Vagina (tissue), 2 donors: Measurements from ENCODE around the gene RAB3B. TPM values are rescaled to one million over a fixed set of nuclear protein-coding genes. Genes with fewer than 3 reads are reported as not detected.

Experiments
- DNase-seq, 2 donors: peaks; one replicate each; pipeline ENCODE4 v3.0.0-alpha.2; 2017; ENCODE audit errors: extremely low spot score in 2 of 2
- H3K27ac ChIP-seq: fragments of 200-600 bp; sonication (generic); one replicate; pipeline ENCODE4 v1.5.1; 2019
- H3K27me3 ChIP-seq: fragments of 200-600 bp; sonication (generic); one replicate; pipeline ENCODE4 v1.5.1; 2019
- H3K36me3 ChIP-seq, 2 donors: fragments of 200-600 bp; sonication (generic); one replicate each; pipeline ENCODE4 v1.5.1; 2017 to 2019
- H3K4me1 ChIP-seq: fragments of 200-600 bp; sonication (generic); one replicate; pipeline ENCODE4 v1.5.1; 2019
- H3K4me3 ChIP-seq, 2 donors: fragments of 200-600 bp; sonication (generic); 1 replicate in 1 of 2; 2 replicates in 1 of 2; pipeline ENCODE4 v1.5.1; 2016 to 2019
- H3K9me3 ChIP-seq: fragments of 200-600 bp; sonication (generic); one replicate; pipeline ENCODE4 v1.5.1; 2019
- POLR2A ChIP-seq, 2 donors: fragments of 450-650 bp; IDR thresholded peaks; one replicate each; pipeline ENCODE4 v1.6.1; 2017; ENCODE audit warnings: antibody characterized with exemption in 2 of 2, mild to moderate bottlenecking in 2 of 2, moderate library complexity in 2 of 2
- POLR2AphosphoS5 ChIP-seq, 2 donors: sonication (generic); formaldehyde crosslinking; IDR thresholded peaks; one replicate each; pipeline ENCODE4 v1.9.0; 2017; ENCODE audit warnings: antibody characterized with exemption in 2 of 2, mild to moderate bottlenecking in 2 of 2, low read depth in 1 of 2; ENCODE audit not compliant: insufficient read depth in 1 of 2
- intact Hi-C: fragments of 100-400 bp; cut with DNase I; formaldehyde crosslinking; loops from one replicate; pipeline ENCODE4 v1.15.1; 2023
- small RNA-seq: library from RNA; depleted of rRNA; stranded (forward); fragments of <200 nt; gene quantifications from one replicate; pipeline ENCODE3, GENCODE V24; 2016
- total RNA-seq: library from RNA; depleted of rRNA; stranded (reverse); fragments of >200 nt; gene quantifications from one replicate; pipeline ENCODE4 v1.2.3, GENCODE V29; 2016
- TF ChIP-seq, protein P1 (sequence below), 3 experiments: fragments of 450-650 bp in 2 of 3; fragments of 200-600 bp in 1 of 3; sonication (generic) in 1 of 3; IDR thresholded peaks; one replicate each; pipeline ENCODE4 v1.5.1; 2017 to 2019; ENCODE audit warnings: antibody characterized with exemption in 3 of 3, mild to moderate bottlenecking in 2 of 3, moderate library complexity in 2 of 3

RAB3B gene
- total RNA-seq, 1 donor from 2014 or later = 2.0 TPM

DNA sequence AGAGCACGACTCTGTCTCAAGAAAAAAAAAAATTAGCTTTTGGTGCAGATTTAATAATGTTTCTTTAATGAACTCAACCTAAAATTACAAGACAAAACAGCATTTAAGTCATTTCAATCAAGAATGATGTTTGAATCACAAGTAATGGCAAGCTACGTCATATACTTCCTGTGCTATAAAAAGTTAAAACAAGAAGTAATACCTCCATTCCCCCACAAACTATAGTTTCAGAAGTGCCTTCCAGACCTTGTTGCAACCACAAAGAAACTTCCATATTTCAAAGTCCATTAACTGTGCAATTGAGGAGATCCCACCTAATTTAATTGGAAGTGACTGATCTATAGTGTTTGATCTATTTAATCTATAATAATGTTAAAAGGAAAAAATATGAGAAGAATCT is 127.1 kb downstream of the RAB3B start:
- no peaks in the 10 kb centered on the region for H3K4me1 ChIP-seq
- H3K27ac ChIP-seq = no peak overlapping the region
- H3K4me3 ChIP-seq = no peak overlapping the region
- intact Hi-C loops = no loop called here
- H3K36me3 ChIP-seq = no peaks in the 10 kb centered on the region
- TF ChIP-seq, protein P1, sequence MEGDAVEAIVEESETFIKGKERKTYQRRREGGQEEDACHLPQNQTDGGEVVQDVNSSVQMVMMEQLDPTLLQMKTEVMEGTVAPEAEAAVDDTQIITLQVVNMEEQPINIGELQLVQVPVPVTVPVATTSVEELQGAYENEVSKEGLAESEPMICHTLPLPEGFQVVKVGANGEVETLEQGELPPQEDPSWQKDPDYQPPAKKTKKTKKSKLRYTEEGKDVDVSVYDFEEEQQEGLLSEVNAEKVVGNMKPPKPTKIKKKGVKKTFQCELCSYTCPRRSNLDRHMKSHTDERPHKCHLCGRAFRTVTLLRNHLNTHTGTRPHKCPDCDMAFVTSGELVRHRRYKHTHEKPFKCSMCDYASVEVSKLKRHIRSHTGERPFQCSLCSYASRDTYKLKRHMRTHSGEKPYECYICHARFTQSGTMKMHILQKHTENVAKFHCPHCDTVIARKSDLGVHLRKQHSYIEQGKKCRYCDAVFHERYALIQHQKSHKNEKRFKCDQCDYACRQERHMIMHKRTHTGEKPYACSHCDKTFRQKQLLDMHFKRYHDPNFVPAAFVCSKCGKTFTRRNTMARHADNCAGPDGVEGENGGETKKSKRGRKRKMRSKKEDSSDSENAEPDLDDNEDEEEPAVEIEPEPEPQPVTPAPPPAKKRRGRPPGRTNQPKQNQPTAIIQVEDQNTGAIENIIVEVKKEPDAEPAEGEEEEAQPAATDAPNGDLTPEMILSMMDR (IDR thresholded peaks at IDR 0.05) = no peak
- TF ChIP-seq POLR2A (IDR thresholded peaks at IDR 0.05) = no peak
- TF ChIP-seq POLR2AphosphoS5 (IDR thresholded peaks at IDR 0.05; ENCODE audit: insufficient read depth in 1 of 2, low read depth in 1 of 2) = no peak
- H3K9me3 ChIP-seq = no peaks in the 10 kb centered on the region
- no peak for DNase-seq
- H3K27me3 ChIP-seq = no peaks in the 10 kb centered on the region

DNA sequence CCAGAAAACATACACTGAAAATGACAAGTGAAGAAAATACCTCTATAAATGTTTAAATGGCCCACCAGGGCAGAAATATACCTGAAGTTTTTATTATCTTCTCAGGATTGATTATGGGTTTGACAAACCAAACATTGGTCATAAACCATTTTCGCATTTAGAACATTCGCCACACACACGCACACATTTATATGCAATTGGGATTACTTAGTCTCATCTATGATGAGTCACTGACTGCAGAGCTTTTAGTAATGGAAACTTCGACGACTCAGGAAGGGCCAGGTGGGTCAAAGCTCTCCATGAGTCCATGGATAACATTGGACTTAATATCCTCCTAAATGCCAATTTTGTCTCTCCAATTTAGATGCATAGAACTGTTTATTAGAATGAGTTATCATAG is 128.8 kb downstream of the RAB3B start:
- Histone ChIP-seq H3K27me3 (no peaks in the 10 kb centered on the region), H3K27ac (no peak overlapping the region), H3K4me1 (peaks cover 13% of the 10 kb centered on the region), H3K36me3 (no peaks in the 10 kb centered on the region), H3K9me3 (no peaks in the 10 kb centered on the region), H3K4me3 (no peak overlapping the region)
- no peak for TF ChIP-seq POLR2A (IDR thresholded peaks at IDR 0.05)
- TF ChIP-seq, protein P1 (IDR thresholded peaks at IDR 0.05) = no peak
- TF ChIP-seq POLR2AphosphoS5 (IDR thresholded peaks at IDR 0.05; ENCODE audit: insufficient read depth in 1 of 2, low read depth in 1 of 2) = no peak
- intact Hi-C loops = no loop called here
- no peak for DNase-seq

DNA sequence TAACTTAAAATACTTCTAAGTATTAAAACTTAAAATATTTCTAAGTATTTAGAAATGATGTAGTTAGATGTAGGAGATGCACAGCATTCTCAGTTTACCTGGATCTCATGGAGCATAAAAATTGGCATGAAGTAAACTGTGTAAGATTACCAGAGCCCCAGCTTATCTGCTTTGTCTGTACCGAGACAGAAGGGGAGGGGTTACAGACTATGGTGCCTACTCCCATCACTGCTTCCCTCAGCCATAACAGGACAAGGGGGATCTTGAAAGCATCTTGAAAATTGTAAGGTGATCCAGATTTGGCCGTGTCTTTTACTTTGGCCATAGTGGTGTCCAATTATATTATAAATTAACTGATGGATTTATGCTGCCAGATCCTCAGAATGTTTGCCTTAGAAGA is 130.8 kb downstream of the RAB3B start:
- no peak overlapping the region for H3K4me3 ChIP-seq
- no peaks in the 10 kb centered on the region for H3K27me3 ChIP-seq
- no peak overlapping the region for H3K27ac ChIP-seq
- intact Hi-C loops = no loop called here
- H3K4me1 ChIP-seq = peaks cover 18% of the 10 kb centered on the region
- H3K36me3 ChIP-seq = no peaks in the 10 kb centered on the region
- no peaks in the 10 kb centered on the region for H3K9me3 ChIP-seq
- no peak for DNase-seq
- TF ChIP-seq POLR2AphosphoS5 (IDR thresholded peaks at IDR 0.05; ENCODE audit: insufficient read depth in 1 of 2, low read depth in 1 of 2) (no peak), POLR2A (IDR thresholded peaks at IDR 0.05) (no peak)
- TF ChIP-seq, protein P1 (IDR thresholded peaks at IDR 0.05) = no peak

DNA sequence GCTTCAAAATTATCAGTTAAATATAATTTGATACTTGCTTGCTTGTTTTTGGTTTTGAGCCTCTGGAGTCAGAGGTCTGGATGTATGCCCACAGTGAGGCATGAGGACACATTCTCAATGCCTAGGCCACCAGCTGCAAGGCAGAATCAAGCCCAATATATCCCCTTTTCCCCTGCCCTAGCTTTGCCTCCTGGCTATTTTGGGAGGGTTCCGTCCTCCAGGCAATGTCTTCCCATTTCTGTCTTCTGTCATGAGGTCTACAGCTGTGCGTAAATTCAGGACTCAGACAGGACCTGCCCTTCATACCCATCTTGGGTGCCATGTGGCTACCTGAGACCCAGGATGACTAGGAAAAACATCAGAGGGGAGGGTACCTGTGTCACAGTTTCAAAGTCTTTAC is 131.2 kb downstream of the RAB3B start:
- TF ChIP-seq, protein P1 (IDR thresholded peaks at IDR 0.05) = no peak
- TF ChIP-seq POLR2A (IDR thresholded peaks at IDR 0.05) = no peak
- no peak for TF ChIP-seq POLR2AphosphoS5 (IDR thresholded peaks at IDR 0.05; ENCODE audit: insufficient read depth in 1 of 2, low read depth in 1 of 2)
- Histone ChIP-seq H3K4me1 (peaks cover 18% of the 10 kb centered on the region), H3K9me3 (no peaks in the 10 kb centered on the region), H3K27ac (no peak overlapping the region), H3K4me3 (no peak overlapping the region), H3K36me3 (no peaks in the 10 kb centered on the region), H3K27me3 (no peaks in the 10 kb centered on the region)
- no peak for DNase-seq
- intact Hi-C loops = no loop called here

DNA sequence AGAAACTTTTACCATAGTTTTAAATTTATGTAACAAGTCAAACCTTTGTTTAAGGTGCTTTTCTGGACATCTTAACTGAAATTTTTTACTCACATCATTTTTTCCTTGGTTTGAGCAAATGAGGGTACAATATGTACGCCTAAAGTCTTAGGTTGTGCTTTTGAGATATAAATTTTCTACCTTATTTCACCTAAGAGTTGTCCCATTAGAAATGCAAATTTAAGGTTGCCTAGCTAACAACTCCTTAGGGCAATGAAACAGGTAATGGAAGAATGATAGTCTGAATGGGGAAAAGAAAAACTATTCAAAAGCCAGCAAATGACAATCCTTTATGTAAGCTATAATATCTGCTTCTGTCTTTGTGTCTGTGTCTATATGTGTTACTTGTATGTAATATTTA is 131.6 kb downstream of the RAB3B start:
- DNase-seq = no peak
- no peak overlapping the region for H3K27ac ChIP-seq
- H3K4me3 ChIP-seq = no peak overlapping the region
- no peaks in the 10 kb centered on the region for H3K36me3 ChIP-seq
- H3K27me3 ChIP-seq = no peaks in the 10 kb centered on the region
- TF ChIP-seq, protein P1 (IDR thresholded peaks at IDR 0.05) = no peak
- TF ChIP-seq POLR2AphosphoS5 (IDR thresholded peaks at IDR 0.05; ENCODE audit: insufficient read depth in 1 of 2, low read depth in 1 of 2) = no peak
- no peak for TF ChIP-seq POLR2A (IDR thresholded peaks at IDR 0.05)
- H3K9me3 ChIP-seq = no peaks in the 10 kb centered on the region
- peaks cover 18% of the 10 kb centered on the region for H3K4me1 ChIP-seq
- intact Hi-C loops = no loop called here

Small RNA genes lying within 50 kb of the gene (small RNA-seq; reads per million reads assigned to genes)
- gene RN7SL290P (not detected), gene RNA5SP48 (not detected)

Other genes with a start within 250 kb of the RAB3B start
- gene NRDC, start 112.0 kb downstream of the RAB3B start, total RNA-seq = 94.3 TPM
- gene KTI12, start 43.1 kb upstream of the RAB3B start, total RNA-seq = 13.8 TPM
- gene TXNDC12, start 64.5 kb upstream of the RAB3B start, total RNA-seq = 28.5 TPM
- 24.3 TPM for gene BTF3L4, start 65.6 kb upstream of the RAB3B start, total RNA-seq
- 30.2 TPM for gene ZFYVE9, start 151.4 kb upstream of the RAB3B start, total RNA-seq